ENCODE data around the gene ADPRHL1.

DNA sequence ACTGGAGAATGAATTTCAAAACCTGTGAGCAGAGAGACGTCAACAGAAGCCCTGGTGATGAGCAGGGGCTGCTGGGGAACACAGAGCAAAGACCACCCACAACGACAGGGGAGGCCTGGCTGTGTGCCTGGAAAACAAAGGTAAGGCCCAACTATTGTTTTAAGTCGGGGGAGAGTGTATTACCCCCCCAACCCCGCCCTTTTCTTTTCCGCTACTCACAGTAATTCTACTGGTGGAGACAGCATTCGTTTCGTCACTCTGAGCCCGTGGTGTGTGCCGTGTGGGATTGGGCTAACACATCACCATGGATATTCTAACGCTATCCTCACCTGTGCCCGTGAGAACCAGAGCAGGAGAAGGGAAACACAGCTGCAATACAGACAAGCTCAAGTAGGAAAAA, 18.6 kb upstream of the ADPRHL1 start:
- TF ChIP-seq, protein P1, sequence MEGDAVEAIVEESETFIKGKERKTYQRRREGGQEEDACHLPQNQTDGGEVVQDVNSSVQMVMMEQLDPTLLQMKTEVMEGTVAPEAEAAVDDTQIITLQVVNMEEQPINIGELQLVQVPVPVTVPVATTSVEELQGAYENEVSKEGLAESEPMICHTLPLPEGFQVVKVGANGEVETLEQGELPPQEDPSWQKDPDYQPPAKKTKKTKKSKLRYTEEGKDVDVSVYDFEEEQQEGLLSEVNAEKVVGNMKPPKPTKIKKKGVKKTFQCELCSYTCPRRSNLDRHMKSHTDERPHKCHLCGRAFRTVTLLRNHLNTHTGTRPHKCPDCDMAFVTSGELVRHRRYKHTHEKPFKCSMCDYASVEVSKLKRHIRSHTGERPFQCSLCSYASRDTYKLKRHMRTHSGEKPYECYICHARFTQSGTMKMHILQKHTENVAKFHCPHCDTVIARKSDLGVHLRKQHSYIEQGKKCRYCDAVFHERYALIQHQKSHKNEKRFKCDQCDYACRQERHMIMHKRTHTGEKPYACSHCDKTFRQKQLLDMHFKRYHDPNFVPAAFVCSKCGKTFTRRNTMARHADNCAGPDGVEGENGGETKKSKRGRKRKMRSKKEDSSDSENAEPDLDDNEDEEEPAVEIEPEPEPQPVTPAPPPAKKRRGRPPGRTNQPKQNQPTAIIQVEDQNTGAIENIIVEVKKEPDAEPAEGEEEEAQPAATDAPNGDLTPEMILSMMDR (conservative IDR thresholded peaks at IDR 0.05 in 1 of 2, IDR thresholded peaks at IDR 0.05 in 1 of 2; ENCODE audit: low read depth in 1 of 2, low read length in 2 of 2): no peak
- no peak for TF ChIP-seq EZH2 (IDR thresholded peaks at IDR 0.05; ENCODE audit: low read length, missing control alignments)

Measured in fibroblast of lung (primary cell).